ENCODE results near the gene PRDM11. TPM values are rescaled to one million over a fixed set of nuclear protein-coding genes. Genes with fewer than 3 reads are reported as not detected.
"Not testable (repeated sequence)": the region's sequence is repeated elsewhere in the genome, so short reads cannot be mapped to it uniquely, and the experiment has no call there.

PRDM11 gene
- total RNA-seq, 2 donors from 2014 or later = 23.8 to 30.5 TPM

DNA sequence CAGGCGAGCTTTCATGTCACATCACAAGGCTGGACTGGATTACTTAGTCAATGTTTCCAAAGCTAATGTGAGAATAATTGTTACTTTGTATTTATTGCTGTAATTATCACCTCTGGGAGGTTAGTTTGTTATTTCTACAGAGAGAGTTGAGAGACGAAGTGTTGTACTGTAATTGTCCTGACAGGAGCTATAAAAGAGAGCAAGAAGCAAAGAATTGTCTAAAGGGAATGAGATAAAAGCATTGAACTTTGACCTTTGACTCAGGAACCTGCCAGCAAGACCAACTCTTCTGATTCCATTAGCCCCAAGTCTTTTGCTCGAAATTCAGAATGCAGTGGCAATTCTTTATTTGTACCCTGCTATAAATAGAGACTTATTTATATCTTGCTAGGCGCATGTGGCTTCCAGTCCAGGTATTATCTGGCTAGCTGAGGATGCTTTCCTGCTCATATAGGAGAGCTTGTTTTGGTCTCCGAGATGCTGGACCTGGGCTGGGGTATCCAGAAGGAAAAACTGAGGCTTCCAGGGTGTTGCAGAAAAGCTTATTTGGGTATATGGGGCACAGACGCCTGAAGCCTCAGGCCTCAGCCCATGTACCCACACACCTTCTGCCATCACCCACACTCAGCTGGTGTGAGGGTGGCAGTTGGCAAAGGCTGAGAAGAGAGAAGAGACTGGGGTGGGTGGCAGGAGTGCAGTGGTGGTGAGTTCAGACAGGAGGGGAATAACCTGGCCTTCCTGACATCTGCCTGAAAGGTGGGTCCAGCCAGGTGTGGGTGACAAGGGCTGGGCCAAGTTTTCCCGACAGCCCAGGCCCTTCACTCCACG, 99.0 kb downstream of the PRDM11 start:
- ATAC-seq (ENCODE audit: insufficient number of reproducible peaks, low FRiP score, low read depth) (no peak), DNase-seq (ENCODE audit: low spot score) (no peak)
- H3K27ac ChIP-seq = no peak overlapping the region
- H3K27me3 ChIP-seq (replicated peaks; ENCODE audit: insufficient read depth) = no peaks in the 10 kb centered on the region
- no peak overlapping the region for H3K4me3 ChIP-seq
- H3K36me3 ChIP-seq = no peaks in the 10 kb centered on the region
- TF ChIP-seq CTCF (IDR thresholded peaks at IDR 0.05) = no peak
- no peaks in the 10 kb centered on the region for H3K4me1 ChIP-seq (ENCODE audit: control insufficient read depth in 1 of 2, low read depth in 2 of 2)
- H3K9me3 ChIP-seq = no peaks in the 10 kb centered on the region

GRCh38 chr11:45246241-45246640, 99.8 kb downstream of the PRDM11 start:
- Histone ChIP-seq H3K9me3 (no peaks in the 10 kb centered on the region), H3K27ac (no peak overlapping the region), H3K4me3 (no peak overlapping the region), H3K36me3 (no peaks in the 10 kb centered on the region), H3K4me1 (ENCODE audit: control insufficient read depth in 1 of 2, low read depth in 2 of 2) (no peaks in the 10 kb centered on the region), H3K27me3 (replicated peaks; ENCODE audit: insufficient read depth) (no peaks in the 10 kb centered on the region)
- TF ChIP-seq CTCF (IDR thresholded peaks at IDR 0.05) = no peak
- DNase-seq (ENCODE audit: low spot score) (no peak), ATAC-seq (ENCODE audit: insufficient number of reproducible peaks, low FRiP score, low read depth) (no peak)

GRCh38 chr11:45247433-45247832, 101.0 kb downstream of the PRDM11 start:
- Histone ChIP-seq H3K9me3 (no peaks in the 10 kb centered on the region), H3K27me3 (replicated peaks; ENCODE audit: insufficient read depth) (no peaks in the 10 kb centered on the region), H3K27ac (no peak overlapping the region), H3K36me3 (no peaks in the 10 kb centered on the region), H3K4me3 (no peak overlapping the region), H3K4me1 (ENCODE audit: control insufficient read depth in 1 of 2, low read depth in 2 of 2) (no peaks in the 10 kb centered on the region)
- DNase-seq (ENCODE audit: low spot score) (no peak), ATAC-seq (ENCODE audit: insufficient number of reproducible peaks, low FRiP score, low read depth) (no peak)
- TF ChIP-seq CTCF (IDR thresholded peaks at IDR 0.05) = no peak

DNA sequence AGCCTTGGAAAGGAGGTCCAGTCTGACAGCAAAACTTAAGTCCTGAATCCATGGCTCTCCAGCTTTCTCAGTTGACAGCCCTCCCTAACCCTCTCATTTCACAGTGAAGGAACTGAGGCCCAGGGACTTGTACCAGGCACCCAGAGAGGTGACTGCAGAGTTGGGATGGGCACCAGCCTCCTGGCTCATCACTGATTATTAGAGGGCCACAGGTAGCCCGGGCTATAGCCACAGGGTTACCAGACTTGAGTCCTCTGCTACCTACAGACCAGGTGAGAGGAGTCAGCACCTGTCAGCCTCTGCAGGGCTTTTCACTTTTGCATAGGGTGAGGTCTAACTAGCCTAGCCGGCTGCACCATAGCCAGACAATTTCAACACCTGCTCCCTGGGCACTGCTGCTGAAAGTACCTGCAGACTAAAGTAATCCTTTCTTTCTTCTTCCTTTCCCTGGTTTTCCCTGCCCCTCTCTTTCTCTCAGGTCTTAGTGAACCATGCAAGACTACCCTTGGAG, 102.1 kb downstream of the PRDM11 start:
- no peak overlapping the region for H3K27ac ChIP-seq
- no peaks in the 10 kb centered on the region for H3K36me3 ChIP-seq
- H3K4me1 ChIP-seq (ENCODE audit: control insufficient read depth in 1 of 2, low read depth in 2 of 2) = no peaks in the 10 kb centered on the region
- ATAC-seq (ENCODE audit: insufficient number of reproducible peaks, low FRiP score, low read depth) (no peak), DNase-seq (ENCODE audit: low spot score) (no peak)
- TF ChIP-seq CTCF (IDR thresholded peaks at IDR 0.05) = no peak
- no peaks in the 10 kb centered on the region for H3K27me3 ChIP-seq (replicated peaks; ENCODE audit: insufficient read depth)
- no peak overlapping the region for H3K4me3 ChIP-seq
- no peaks in the 10 kb centered on the region for H3K9me3 ChIP-seq

DNA sequence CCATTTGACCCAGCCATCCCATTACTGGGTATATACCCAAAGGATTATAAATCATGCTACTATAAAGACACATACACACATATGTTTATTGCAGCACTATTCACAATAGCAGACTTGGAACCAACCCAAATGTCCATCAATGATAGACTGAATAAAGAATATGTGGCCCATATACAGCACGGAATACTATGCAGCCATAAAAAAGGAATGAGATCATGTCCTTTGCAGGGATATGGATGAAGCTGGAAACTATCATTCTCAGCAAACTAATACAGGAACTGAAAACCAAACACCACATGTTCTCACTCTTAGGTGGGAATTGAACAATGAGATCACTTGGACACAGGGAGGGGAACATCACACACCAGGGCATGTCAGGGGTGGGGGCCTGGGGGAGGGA, 102.9 kb downstream of the PRDM11 start:
- not testable (repeated sequence) for H3K36me3 ChIP-seq; H3K9me3 ChIP-seq; H3K27me3 ChIP-seq (replicated peaks; ENCODE audit: insufficient read depth); DNase-seq (ENCODE audit: low spot score); ATAC-seq (ENCODE audit: insufficient number of reproducible peaks, low FRiP score, low read depth); H3K4me1 ChIP-seq (ENCODE audit: control insufficient read depth in 1 of 2, low read depth in 2 of 2); H3K4me3 ChIP-seq; H3K27ac ChIP-seq
